Measurements from ENCODE around the gene FRK.

FRK gene

DNA sequence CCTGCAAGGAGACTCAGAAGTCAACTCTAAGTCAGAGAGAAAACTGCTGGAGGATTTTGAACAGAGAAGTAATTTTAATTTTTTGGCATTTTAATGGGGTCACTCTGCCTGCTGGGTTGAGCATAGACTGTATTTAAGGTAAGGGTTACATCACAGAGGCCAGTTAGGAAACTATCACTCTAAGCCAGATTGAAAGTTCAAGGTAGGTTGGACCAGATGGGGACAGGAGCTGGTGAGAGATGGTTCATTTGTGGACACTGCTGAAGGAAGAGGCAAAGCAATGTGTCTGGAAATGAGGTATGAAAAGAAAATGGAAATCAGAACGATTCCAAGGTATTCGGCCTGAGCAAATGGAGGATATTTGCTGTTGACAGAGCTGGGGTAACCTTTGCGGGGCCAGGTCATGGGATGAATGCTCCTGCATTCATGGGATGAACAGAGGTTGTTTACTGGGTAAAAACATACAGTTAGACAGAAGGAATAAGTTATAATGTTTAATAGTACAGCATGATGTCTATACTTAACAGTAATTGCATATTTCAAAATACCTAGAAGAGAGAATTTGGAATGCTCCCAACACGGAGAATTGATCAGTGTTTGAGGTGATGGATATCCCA, 26.9 kb downstream of the FRK start:
- Histone ChIP-seq H3K4me3 (ENCODE audit: low read length, poor library complexity, severe bottlenecking) (no peak overlapping the region), H2AFZ (ENCODE audit: low read length) (no peak overlapping the region)

DNA sequence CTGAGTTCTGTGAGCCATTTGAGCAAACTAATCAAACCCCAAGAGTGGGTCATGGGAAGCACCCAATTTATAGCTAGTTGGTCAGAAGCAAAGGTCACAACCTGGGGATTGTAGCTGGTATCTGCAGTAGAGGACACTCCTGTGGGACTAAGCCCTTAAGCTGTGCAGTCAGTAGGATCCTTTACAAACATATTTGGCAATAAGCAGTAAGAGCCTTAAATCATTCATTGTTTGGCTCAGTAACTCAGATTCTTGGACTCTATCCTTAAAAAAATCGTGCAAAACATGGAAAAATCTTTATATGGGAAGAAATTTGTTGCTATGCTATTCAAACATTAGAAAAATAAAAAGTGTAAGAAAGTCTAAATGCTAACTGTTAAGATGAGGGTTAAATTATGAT, 29.9 kb downstream of the FRK start:
- H3K36me3 ChIP-seq (ENCODE audit: insufficient read depth, low read length): no peaks in the 10 kb centered on the region
- no peaks in the 10 kb centered on the region for H3K4me1 ChIP-seq (ENCODE audit: insufficient read depth, low read length, poor library complexity, severe bottlenecking)
- no peak overlapping the region for H3K9ac ChIP-seq (ENCODE audit: low read depth, low read length, poor library complexity, severe bottlenecking)
- H3K4me2 ChIP-seq (ENCODE audit: low read depth, low read length, poor library complexity, severe bottlenecking): no peak overlapping the region
- H2AFZ ChIP-seq (ENCODE audit: low read length): no peak overlapping the region
- H3K79me2 ChIP-seq (ENCODE audit: insufficient read depth, low read length): no peaks in the 10 kb centered on the region
- H4K20me1 ChIP-seq (ENCODE audit: insufficient read depth, low read length, poor library complexity, severe bottlenecking): no peaks in the 10 kb centered on the region
- H3K4me3 ChIP-seq (ENCODE audit: low read length, poor library complexity, severe bottlenecking): no peak overlapping the region
- no peak for TF ChIP-seq EZH2phosphoT487 (IDR thresholded peaks at IDR 0.05; ENCODE audit: borderline replicate concordance)
- TF ChIP-seq, protein P1, sequence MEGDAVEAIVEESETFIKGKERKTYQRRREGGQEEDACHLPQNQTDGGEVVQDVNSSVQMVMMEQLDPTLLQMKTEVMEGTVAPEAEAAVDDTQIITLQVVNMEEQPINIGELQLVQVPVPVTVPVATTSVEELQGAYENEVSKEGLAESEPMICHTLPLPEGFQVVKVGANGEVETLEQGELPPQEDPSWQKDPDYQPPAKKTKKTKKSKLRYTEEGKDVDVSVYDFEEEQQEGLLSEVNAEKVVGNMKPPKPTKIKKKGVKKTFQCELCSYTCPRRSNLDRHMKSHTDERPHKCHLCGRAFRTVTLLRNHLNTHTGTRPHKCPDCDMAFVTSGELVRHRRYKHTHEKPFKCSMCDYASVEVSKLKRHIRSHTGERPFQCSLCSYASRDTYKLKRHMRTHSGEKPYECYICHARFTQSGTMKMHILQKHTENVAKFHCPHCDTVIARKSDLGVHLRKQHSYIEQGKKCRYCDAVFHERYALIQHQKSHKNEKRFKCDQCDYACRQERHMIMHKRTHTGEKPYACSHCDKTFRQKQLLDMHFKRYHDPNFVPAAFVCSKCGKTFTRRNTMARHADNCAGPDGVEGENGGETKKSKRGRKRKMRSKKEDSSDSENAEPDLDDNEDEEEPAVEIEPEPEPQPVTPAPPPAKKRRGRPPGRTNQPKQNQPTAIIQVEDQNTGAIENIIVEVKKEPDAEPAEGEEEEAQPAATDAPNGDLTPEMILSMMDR (conservative IDR thresholded peaks at IDR 0.05; ENCODE audit: low read length): no peak
- no peaks in the 10 kb centered on the region for H3F3A ChIP-seq (ENCODE audit: low read depth)
- no peaks in the 10 kb centered on the region for H3K9me2 ChIP-seq (replicated peaks; ENCODE audit: low read depth, low read length)
- H3K9me3 ChIP-seq (ENCODE audit: insufficient read depth, low read depth, low read length): no peaks in the 10 kb centered on the region
- no peaks in the 10 kb centered on the region for H3K27me3 ChIP-seq (ENCODE audit: insufficient read depth, low read length, poor library complexity, severe bottlenecking)

More for the DNA sequence above, 26.9 kb downstream of the FRK start:
- Histone ChIP-seq H3K9me3 (ENCODE audit: insufficient read depth, low read depth, low read length) (no peaks in the 10 kb centered on the region), H3K9ac (ENCODE audit: low read depth, low read length, poor library complexity, severe bottlenecking) (no peak overlapping the region), H3K9me2 (replicated peaks; ENCODE audit: low read depth, low read length) (no peaks in the 10 kb centered on the region), H4K20me1 (ENCODE audit: insufficient read depth, low read length, poor library complexity, severe bottlenecking) (no peaks in the 10 kb centered on the region), H3K4me1 (ENCODE audit: insufficient read depth, low read length, poor library complexity, severe bottlenecking) (no peaks in the 10 kb centered on the region), H3K4me2 (ENCODE audit: low read depth, low read length, poor library complexity, severe bottlenecking) (no peak overlapping the region), H3K27me3 (ENCODE audit: insufficient read depth, low read length, poor library complexity, severe bottlenecking) (no peaks in the 10 kb centered on the region), H3K79me2 (ENCODE audit: insufficient read depth, low read length) (no peaks in the 10 kb centered on the region), H3K36me3 (ENCODE audit: insufficient read depth, low read length) (no peaks in the 10 kb centered on the region), H3F3A (ENCODE audit: low read depth) (no peaks in the 10 kb centered on the region)
- TF ChIP-seq EZH2phosphoT487 (IDR thresholded peaks at IDR 0.05; ENCODE audit: borderline replicate concordance): no peak
- TF ChIP-seq, protein P1 (conservative IDR thresholded peaks at IDR 0.05; ENCODE audit: low read length): no peak

DNA sequence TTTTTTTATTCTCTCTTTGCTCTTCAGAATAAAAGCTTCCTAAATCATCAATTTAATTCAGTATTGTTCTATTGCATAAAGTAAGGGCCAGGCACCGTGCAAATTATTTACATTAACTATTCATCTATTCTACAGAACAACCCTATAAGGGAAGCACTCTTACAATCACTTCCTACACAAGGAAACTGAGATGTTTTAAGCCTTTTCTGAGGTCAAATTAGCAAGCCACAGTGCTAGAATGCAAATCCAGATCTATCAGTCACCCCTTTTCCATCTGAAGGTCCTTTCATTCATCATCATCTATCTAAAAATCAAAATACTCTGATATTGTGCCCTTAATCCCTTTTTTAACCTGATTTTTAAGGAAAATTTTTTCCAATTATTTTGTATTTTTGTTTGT, 31.2 kb downstream of the FRK start:
- H4K20me1 ChIP-seq (ENCODE audit: insufficient read depth, low read length, poor library complexity, severe bottlenecking): no peaks in the 10 kb centered on the region
- no peaks in the 10 kb centered on the region for H3K9me3 ChIP-seq (ENCODE audit: insufficient read depth, low read depth, low read length)
- TF ChIP-seq, protein P1 (conservative IDR thresholded peaks at IDR 0.05; ENCODE audit: low read length): no peak
- TF ChIP-seq EZH2phosphoT487 (IDR thresholded peaks at IDR 0.05; ENCODE audit: borderline replicate concordance): no peak
- H3F3A ChIP-seq (ENCODE audit: low read depth): no peaks in the 10 kb centered on the region
- H3K4me3 ChIP-seq (ENCODE audit: low read length, poor library complexity, severe bottlenecking): no peak overlapping the region
- H3K4me1 ChIP-seq (ENCODE audit: insufficient read depth, low read length, poor library complexity, severe bottlenecking): no peaks in the 10 kb centered on the region
- no peaks in the 10 kb centered on the region for H3K9me2 ChIP-seq (replicated peaks; ENCODE audit: low read depth, low read length)
- H3K27me3 ChIP-seq (ENCODE audit: insufficient read depth, low read length, poor library complexity, severe bottlenecking): no peaks in the 10 kb centered on the region
- no peak overlapping the region for H2AFZ ChIP-seq (ENCODE audit: low read length)
- no peaks in the 10 kb centered on the region for H3K36me3 ChIP-seq (ENCODE audit: insufficient read depth, low read length)
- no peaks in the 10 kb centered on the region for H3K79me2 ChIP-seq (ENCODE audit: insufficient read depth, low read length)
- H3K9ac ChIP-seq (ENCODE audit: low read depth, low read length, poor library complexity, severe bottlenecking): no peak overlapping the region
- no peak overlapping the region for H3K4me2 ChIP-seq (ENCODE audit: low read depth, low read length, poor library complexity, severe bottlenecking)

Data from Loucy (cell line).